Epithelial cell of prostate (primary cell): Measurements from ENCODE around the gene ITIH2.
"Not testable (repeated sequence)": the region's sequence is repeated elsewhere in the genome, so short reads cannot be mapped to it uniquely, and the experiment has no call there.

Experiments used
- DNase-seq: peaks from one replicate; pipeline ENCODE4 v3.0.0-alpha.2; 2011; ENCODE audit warnings: low read depth, low spot score
- H3K27ac ChIP-seq: fragments of 450-650 bp; 2 replicates; pipeline ENCODE4 v1.5.1; 2017; ENCODE audit warnings: mild to moderate bottlenecking

The ITIH2 gene, protein sequence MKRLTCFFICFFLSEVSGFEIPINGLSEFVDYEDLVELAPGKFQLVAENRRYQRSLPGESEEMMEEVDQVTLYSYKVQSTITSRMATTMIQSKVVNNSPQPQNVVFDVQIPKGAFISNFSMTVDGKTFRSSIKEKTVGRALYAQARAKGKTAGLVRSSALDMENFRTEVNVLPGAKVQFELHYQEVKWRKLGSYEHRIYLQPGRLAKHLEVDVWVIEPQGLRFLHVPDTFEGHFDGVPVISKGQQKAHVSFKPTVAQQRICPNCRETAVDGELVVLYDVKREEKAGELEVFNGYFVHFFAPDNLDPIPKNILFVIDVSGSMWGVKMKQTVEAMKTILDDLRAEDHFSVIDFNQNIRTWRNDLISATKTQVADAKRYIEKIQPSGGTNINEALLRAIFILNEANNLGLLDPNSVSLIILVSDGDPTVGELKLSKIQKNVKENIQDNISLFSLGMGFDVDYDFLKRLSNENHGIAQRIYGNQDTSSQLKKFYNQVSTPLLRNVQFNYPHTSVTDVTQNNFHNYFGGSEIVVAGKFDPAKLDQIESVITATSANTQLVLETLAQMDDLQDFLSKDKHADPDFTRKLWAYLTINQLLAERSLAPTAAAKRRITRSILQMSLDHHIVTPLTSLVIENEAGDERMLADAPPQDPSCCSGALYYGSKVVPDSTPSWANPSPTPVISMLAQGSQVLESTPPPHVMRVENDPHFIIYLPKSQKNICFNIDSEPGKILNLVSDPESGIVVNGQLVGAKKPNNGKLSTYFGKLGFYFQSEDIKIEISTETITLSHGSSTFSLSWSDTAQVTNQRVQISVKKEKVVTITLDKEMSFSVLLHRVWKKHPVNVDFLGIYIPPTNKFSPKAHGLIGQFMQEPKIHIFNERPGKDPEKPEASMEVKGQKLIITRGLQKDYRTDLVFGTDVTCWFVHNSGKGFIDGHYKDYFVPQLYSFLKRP

DNA sequence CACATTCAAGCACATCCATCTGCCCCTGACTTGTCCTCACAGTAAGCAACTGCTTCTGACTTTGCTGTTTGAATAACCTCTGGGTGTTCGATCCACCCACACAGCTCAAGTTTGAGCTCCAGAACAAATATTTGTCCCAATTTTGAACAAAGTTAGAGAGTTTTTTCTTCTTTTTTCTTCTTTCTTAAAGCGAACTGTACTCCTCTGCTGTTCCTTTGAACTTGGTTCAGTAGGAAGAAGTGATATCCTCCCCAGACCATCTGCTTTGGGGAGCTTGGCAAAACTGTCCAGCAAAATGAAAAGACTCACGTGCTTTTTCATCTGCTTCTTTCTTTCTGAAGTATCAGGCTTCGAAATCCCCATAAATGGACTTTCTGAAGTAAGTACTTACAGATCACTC lies at the start of gene ITIH2:
ITIH2 (plus strand) TSS at position 177 of the 400 bp plus-strand sequence; CDS start at position 296, 119 bp downstream.
- DNase-seq, result no peak
- H3K27ac ChIP-seq, result no peak within 1 kb of the TSS

DNA sequence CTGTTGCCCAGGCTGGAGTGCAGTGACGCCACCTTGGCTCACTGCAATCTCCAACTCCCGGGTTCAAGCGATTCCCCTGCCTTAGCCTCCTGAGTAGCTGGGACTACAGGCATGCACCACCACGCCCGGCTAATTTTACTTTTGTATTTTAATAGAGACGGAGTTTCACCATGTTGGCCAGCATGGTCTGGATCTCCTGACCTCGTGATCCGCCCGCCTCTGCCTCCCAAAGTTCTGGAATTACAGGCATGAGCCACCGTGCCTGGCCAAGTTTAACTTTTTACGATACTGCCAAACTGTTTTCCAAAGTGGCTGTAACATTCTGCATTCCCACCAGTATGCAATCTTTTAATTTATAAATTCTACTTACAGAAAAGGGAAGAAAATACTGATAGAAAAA lies 46.0 kb upstream of the ITIH2 start:
- H3K27ac ChIP-seq, DNase-seq: not testable (repeated sequence)

DNA sequence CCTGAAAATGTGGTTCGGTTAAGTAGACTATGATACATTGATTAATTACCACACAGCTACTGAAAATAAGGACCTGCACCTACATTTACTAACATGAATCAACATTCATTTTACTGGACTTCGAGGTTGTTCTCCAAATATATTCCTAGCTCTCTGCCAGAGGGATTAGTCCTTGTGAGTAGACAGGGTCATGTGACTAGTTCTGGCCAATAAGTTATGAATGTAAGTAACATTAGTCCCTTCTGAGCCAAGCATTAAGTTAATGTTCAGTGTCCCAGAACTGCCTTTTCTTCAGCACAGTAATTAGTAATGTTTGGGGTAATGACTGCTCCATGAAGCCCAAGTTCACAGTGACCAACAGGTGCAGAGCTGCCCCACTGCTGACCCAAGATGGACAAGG lies 45.6 kb upstream of the ITIH2 start:
- no peak for DNase-seq
- no peak overlapping the region for H3K27ac ChIP-seq

DNA sequence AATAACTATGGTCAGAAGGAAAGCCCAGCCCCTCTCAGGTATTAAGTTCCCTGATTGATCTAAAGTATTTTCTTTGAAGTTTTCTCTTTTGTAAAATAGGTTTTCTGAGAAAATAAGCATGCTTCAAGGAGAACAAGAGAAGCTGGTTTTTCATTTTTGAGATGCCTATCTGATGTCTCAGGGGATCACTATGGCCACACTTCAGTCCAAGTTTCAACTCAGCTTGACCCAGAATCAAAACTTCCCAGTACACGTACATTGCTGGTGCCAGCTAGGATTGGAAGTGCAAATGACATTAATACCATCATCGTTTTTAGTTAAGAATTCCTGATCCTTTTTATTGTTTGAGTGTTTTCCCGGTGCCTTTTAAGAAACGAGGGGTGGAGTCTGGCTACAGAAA lies 43.6 kb upstream of the ITIH2 start:
- DNase-seq, result no peak

DNA sequence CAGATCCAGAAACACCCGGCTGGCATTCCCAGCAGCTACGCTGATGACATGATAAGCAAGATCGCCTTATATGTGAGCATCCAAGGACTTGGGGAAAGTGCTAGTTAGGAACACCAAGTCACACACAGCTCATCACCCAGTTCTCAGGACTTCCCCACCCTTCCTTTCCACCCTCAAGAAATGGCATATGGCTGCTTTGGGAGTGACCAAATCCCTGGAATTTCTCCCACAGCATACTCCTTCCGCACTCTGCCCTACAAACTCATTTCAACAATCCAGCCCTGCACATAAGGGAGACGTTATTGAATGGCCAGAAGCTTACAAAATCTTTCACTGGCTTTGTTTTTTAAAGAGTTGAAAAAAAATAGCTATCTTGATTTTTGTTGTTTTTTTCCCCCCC lies 40.6 kb upstream of the ITIH2 start:
- DNase-seq, result no peak
- H3K27ac ChIP-seq, result no peak overlapping the region

More for the DNA sequence above, 43.6 kb upstream of the ITIH2 start:
- no peak overlapping the region for H3K27ac ChIP-seq

DNA sequence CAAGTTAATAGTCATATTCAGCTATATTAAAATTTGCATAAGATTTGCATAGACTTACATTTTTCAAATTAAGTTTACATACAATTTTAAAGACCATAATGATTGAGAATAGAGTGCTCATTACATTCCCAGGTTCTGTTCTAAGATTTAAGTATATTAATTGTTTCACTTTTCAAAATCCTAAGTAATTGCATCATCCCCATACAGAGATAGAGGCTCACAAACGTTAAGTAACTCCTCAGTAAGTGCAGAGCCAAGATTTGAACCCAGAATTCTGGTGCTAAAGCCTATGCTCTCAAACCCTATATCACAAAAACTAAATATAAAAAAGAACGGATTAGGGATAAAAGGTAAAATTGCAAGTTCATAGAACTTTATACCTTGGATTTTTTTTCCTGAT lies 38.4 kb upstream of the ITIH2 start:
- no peak overlapping the region for H3K27ac ChIP-seq
- DNase-seq, result no peak

DNA sequence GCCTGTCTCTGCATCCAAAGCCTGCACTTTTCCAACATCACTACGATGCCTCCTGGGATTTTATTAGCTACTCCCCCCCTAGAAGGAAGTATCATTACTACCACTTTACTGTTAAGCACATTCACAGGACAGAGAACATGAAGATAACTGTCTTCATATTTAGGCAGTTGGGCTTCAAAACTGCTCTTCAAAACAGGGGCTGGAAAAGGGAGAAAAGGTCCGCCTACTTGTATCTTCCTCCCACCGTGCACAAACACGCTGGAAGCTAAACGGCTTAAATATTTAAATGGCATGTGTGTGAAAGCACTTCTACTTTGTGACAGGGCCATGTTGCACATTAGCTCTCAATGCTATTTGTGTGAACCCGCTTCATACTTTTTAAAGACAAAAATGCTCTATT lies 37.3 kb upstream of the ITIH2 start:
- DNase-seq, result no peak
- H3K27ac ChIP-seq, result no peak overlapping the region

DNA sequence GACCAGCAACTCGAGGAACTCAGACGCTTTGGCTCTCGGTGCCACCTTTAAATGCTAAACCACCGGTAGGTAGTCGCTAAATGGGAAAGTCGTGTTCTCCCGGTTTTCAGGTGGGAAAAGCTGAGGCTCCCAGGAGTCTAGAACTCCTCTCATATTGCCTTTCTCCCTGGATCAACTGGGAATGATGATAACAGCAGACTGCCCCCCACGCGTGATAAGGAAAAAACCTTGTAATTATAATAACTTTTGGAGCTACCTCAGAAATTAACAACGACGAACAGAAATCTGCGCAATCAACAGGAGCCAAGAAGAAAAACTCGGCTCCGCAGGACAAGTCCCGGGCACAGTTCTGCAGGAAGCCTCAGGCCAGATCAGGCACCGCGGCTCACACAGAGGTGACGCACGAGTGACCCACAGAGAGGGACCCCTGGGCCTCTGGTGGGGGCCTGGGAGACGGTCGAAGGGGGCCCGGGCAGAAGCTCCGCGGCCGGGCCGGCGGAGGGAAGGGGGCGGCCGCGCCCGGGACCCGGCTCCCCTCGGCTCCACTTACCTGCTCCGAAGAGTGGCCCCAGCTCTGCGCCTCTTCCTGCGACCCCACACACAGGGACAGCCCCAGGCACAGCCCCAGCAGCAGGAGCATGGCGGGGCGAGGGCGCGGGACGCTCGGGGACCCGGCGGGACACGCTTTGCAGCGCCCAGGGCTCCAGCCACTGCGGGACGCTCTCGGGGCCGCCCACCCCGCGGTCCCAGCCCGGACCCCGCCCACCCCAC lies 36.7 kb upstream of the ITIH2 start, which contains the start of gene ITIH5:
ITIH5 (minus strand) TSS at position 714 of the 771 bp plus-strand sequence; CDS start at position 640, 74 bp downstream.
- no peak for DNase-seq
- H3K27ac ChIP-seq, result no peak within 1 kb of the TSS

DNA sequence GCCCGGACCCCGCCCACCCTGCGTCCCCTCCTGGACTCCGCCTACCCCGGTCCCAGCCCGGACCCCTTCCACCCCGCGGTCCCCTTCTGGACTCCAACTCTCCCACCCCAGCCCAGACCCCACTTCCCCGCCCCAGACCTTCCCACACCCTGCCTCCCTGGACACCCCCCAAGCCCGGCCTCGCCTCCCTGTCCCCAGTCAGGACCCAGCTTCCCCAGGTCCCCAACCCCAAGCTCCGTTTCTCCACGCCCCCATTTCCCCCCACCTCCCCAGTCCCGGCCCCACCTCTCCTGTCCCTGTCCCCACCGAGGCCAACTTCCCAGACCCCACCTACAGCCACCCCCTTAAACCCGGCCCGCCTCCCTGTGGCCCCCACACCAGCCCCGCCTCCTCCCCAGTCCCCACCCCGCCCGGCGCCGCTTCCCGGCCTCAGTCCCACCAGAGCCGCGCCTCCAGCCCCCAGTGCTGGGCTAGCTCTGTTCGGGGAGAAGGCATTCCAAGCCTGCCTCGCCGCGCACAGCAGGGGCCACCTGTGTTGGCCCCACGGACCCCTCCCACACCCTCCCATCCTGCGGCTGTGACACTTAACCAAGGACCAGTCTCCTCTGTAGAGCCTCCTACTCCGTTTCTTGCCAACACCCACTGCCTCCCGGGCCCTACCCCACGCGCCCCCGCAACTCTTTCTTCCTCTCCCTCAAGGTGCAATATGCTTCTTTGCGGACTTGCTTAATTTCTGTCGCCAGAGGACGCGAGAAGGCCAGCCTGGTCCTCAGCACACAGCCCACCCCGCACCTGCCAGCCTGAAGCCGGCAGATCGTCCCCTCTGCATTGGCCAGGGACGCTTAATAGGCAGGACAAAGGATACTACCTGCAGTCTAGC lies 35.6 kb upstream of the ITIH2 start:
- no peak for DNase-seq

DNA sequence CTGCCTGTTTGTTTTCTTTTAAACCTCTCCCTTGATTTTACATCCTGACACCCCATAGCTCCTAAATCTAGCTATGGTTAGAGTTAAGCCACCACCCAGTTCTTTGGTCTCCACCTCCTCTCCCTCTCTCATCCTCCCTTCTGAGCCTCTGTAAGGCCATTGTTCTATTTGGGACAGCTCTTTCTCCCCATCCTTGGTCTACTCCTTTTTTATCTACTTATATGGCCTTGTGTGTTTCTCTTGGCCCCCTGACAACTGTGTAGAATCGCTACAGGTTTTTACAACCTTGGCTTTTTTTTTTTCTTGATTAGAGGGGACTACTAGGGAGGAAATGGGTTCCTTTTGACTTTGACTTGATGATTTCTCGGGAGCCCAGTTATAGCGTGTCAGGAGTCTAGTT lies 33.0 kb upstream of the ITIH2 start:
- no peak overlapping the region for H3K27ac ChIP-seq
- no peak for DNase-seq

More for the DNA sequence above, 35.6 kb upstream of the ITIH2 start:
- H3K27ac ChIP-seq, result no peak overlapping the region

DNA sequence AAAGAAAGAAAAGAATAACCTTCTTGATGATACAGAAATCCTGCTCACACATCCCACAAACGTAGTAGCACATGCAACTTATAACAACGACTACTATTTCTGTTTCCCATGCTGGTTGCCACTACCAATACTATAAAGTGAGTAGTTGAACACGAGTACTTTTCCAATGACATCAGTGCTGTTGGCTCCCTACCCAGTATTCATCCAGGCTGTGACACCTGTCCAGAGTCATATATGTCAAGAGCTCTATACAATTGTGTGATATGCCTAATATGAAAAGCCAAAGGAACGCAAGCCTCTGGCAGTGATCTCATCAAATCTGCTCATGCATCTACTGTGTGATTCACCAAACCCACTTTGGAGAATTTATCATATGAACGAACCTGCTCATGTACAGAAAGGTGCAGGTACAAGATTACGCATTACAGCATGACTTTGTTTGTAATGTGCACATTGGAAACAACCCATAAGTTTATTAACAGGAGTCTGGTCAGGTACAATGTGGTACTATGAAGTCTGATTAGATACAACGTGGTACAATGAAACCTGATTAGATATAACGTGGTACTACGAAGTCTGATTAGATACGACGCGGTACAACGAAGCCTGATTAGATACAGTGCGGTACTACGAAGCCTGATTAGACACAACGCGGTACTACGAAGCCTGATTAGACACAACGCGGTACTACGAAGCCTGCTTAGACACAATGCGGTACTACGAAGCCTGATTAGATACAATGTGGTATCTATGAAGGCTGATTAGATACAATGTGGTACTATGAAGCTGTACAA lies 30.6 kb upstream of the ITIH2 start:
- no peak for DNase-seq
- H3K27ac ChIP-seq, result no peak overlapping the region

DNA sequence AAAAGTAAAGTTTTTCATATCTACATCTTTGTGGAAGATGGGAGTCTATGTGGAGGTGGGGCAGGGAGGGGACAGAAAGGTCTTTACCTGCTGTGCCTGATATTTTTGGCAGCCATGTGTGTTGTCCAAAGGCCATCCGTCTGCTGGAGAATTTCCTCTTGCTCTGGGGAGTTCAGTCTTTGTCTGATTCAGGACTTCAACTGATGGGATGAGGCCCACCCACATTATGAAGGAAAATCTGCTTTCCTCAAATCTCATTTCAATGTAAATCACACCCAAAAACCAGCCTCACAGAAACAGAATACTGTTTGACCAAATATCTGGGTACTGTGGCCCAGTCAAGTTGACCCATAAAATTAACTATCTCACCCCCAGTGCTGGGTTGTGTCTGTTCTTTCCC lies 23.9 kb upstream of the ITIH2 start:
- no peak overlapping the region for H3K27ac ChIP-seq
- no peak for DNase-seq

DNA sequence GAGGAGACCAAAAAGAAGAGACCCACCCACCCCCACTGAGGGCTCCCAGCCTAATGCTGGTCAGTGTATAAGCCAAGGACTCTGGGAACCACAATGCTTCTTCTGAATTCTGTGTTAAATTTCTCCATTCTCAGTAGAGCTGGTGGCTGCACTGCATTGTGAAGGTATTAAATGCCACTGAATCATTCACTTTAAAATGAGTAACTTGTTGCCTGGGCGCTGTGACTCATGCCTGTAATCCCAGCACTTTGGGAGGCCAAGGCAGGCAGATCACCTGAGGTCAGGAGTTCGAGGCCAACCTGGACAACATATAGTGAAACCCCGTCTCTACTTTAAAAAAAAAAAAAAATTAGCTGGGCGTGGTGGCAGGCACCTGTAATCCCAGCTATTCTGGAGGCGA lies 23.0 kb upstream of the ITIH2 start:
- not testable (repeated sequence) for H3K27ac ChIP-seq
- DNase-seq, result peak; percentile 12

DNA sequence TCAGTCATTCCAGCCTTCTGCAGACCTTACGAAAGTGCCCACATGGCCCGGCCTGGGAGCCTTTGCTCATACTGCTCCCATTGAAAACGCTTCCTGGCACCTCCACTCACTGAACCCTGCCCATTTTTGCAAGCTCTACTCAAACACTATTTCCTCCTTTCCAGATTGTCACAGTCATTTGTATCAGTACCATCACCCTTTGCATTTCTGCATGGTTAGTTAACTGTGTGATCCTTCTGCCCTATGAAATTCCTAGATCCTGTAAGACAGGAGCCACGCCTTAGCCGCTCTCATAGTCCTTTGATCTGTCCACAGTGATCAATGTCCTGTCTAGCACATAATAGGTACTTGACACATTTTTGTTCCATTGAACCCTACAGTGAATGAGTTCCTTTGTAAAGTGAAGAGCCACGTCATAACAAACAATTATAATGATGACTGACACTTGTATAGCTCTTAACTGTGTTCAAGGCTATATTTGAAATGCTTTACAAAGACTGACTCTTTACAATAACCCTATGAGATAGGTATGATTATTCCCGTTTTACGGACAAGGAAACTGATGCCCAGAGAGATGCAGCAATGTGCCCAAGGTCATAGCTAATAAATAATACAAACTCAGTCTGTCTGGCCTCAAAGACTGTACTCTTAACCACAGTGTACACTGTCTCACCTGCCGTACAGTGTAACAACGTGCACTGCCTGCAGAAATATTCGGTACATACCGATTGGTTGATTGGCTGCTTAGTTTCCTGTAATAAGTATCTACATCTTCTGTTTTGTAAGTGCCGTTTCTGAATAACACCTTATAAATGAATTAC lies 16.6 kb upstream of the ITIH2 start:
- no peak overlapping the region for H3K27ac ChIP-seq
- DNase-seq, result no peak

DNA sequence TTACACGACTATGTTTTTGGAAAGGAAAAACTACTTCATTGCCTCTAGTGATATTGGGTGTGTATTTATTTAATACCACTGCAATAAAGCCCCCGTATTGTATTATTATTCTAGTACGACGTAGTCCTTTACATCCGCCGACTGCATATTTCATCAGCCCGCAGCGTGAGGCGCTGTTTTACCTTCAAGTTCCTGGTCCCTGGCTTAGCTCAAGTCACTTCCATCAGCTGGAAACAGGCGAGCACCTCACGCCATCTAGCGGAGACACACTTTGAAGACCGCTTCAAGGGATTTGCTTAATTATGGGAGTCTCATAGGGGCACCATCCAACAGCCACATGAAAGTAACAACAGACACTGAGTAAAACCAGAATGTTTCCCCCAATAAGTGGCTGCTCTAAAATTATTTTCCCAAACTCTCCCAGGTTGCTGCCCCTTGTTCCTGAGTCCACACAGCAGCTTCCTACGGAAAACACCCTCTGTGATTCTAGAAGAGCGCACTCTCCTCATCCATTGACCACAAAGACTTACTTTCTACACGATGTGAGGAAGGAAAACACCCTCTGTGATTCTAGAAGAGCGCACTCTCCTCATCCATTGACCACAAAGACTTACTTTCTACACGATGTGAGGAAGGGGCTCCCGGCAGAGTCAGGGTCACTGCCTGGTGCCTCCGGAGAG lies 15.7 kb upstream of the ITIH2 start:
- DNase-seq, result peak; percentile 49

DNA sequence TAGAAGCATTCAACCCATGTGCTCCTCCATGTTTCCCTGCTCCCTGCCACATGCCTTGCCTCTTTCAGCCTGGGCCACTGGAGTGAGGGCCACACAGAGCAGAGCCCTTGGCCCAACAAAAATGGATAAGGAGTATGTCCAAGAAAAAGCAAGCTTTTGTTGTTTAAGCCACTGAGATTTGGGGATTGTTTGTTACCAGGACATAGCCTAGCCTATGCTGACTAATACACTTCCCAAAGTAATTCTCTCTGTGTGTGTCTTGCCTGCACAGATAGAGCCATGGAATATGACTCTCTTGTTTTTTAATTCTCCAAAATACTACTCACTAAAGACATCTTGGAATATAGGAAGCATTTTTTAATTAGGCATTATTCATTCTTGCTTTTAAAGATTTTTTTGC lies 13.5 kb upstream of the ITIH2 start:
- no peak for DNase-seq
- no peak overlapping the region for H3K27ac ChIP-seq

More for the DNA sequence above, 15.7 kb upstream of the ITIH2 start:
- no peak overlapping the region for H3K27ac ChIP-seq
